GM18511 (cell line): ENCODE measurements around the gene BIRC6.
A peak's percentile ranks its signal among the peaks of the same experiment; 100 is the strongest.
"Not testable (repeated sequence)": the region's sequence is repeated elsewhere in the genome, so short reads cannot be mapped to it uniquely, and the experiment has no call there.

ENCODE experiments used
- ATAC-seq: cut with Tn5 transposase; IDR thresholded peaks from one replicate; pipeline ENCODE4 v1.9.1; 2021; ENCODE audit warnings: mild to moderate bottlenecking, moderate library complexity; ENCODE audit not compliant: unreplicated experiment

BIRC6 gene

DNA sequence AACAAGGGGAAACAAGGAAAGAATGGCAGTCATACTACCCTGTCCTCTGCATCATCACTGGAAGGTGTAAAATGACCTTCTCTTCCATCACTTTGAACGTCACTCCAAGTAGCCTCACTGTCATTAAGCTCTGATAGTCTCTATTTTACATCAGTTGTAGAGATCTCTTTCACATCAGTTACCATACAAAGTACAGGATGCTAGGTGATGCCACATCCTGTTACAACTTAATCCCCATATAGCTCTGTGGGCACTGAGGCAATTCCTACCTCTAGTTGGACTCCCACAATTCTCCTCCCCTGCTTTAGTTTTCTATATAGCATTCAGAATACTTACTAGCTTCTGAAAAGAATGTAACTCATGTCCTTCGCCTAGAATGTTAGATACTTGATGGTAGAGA lies 215.9 kb downstream of the BIRC6 start:
- no peak for ATAC-seq

DNA sequence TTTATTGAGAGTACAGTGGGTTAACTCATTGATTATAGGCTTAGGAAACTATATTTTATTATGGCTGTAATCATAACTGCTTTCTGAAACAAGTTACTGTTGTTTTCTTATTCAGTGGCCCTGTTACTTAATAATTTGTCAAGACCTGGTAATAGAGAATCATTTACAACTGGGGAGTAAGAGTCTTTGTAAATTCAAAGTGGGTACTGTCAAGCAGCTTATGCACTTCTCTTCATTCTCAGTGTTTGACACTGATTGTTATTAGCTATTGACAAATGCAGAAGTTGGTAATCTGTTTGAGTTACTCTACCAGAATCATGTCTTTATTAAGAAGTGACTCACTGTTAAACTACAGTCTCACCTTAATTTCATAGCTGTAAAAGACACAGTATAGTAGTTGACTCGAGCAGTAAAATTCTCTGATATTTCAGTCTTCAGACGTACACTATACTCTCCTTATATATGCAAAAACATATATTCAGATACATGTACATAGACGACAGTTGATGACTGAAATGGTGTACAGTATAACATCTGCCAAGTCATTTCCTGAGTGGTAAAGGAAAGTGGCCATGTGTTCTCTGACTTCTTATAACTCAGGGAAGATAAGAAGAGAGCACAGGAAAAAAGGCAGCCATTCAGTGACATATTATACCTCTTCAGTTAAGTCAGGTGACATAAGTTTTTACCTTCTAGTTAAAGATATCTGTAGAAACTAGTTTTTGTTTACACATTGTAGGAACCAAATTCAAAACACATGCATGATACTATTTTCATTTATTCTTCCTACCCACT lies 235.0 kb downstream of the BIRC6 start:
- ATAC-seq = peak; percentile 68

DNA sequence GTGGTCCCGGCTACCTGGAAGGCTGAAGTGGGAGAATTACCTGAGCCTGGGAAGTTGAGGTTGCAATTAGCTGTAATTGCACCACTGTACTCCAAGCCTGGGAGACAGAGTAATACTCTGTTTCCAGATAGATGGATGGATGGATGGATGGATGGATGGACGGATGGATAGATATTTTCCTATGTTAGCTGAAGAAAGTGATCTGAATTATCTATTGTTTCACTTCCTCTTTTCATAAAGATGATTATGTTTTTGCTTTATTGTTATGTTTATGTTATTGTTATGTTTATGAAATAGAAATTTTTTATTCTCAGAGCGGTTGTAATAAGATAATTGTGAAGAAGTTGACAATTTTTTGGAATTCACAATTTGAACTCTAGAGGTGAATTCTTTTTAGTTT lies 237.8 kb downstream of the BIRC6 start:
- no peak for ATAC-seq

DNA sequence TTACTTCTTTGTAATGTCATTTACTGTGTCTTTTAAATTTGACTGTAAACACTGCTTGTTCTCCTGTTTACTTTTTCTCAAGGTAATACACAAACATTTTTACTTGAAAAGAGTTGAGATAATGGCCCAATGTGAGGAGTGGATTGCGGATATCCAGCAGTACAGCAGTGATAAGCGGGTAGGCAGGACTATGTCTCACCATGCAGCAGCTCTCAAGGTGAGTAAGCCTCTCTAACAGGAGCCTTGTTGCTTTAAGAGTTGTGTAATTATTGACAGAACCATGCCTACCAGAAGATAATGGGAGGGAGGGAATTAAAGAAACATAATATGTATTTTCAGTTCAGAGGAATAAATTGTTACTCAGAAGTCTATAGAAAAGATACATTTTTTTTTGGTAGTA lies 254.5 kb downstream of the BIRC6 start:
- ATAC-seq = no peak

DNA sequence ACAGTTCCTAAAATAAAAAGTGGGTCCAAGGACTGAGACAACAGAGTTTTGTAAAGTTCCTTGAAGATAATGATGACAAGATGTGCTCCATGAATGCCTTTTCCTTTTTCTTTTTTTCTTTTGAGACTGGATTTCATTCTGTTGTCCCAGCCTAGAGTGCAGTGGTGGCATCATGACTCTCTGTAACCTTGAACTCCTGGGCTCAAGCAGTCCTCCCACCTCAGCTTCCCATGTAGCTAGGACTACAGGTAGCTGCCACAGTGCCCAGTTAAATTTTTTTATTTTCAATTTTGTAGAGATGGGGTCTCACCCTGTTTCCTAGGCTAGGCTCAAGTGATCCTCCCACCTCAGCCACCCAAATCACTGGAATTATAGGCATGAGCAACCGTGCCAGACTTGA lies 254.9 kb downstream of the BIRC6 start:
- no peak for ATAC-seq

DNA sequence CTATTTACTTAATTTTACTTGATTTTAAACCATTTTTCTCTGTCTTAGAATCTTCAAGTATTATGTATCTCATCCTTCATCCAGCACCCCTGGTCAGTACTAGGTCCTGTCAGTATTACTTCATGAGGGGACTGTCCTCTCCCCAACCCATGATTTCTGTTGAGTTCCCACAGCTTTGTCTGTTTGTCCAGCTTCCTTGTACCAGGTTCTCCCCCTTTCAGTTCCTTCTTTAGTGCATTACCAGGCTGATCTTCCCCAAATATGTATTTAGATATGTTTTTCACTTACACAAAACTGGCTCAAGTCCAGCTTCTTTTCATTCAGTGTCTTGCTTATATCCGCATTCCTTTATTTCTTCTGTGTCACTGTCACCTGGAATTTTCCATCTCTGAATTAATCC lies 257.3 kb downstream of the BIRC6 start:
- no peak for ATAC-seq

DNA sequence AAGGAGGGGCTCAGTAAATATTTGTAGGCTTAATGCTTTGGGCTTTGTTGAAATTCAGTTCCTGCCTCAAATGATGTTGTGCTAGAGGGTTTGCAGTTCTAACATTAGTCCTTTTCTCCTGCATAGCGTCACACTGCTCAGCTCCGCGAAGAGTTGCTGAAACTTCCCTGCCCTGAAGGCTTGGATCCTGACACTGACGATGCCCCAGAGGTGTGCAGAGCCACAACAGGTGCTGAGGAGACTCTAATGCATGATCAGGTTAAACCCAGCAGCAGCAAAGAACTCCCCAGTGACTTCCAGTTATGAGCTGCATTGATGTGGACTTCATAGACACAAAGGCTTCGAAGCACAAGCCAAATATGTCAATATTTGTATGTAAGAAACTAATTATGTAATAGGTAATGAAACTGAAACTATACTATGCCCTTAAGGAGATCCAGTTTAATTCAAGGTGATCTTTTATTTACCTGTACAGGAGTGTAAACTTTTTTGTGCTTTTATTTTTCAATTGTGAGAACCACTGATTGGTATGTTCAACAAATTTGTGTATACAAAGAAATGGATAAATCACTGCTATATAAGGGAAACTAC lies 260.9 kb downstream of the BIRC6 start:
- no peak for ATAC-seq

DNA sequence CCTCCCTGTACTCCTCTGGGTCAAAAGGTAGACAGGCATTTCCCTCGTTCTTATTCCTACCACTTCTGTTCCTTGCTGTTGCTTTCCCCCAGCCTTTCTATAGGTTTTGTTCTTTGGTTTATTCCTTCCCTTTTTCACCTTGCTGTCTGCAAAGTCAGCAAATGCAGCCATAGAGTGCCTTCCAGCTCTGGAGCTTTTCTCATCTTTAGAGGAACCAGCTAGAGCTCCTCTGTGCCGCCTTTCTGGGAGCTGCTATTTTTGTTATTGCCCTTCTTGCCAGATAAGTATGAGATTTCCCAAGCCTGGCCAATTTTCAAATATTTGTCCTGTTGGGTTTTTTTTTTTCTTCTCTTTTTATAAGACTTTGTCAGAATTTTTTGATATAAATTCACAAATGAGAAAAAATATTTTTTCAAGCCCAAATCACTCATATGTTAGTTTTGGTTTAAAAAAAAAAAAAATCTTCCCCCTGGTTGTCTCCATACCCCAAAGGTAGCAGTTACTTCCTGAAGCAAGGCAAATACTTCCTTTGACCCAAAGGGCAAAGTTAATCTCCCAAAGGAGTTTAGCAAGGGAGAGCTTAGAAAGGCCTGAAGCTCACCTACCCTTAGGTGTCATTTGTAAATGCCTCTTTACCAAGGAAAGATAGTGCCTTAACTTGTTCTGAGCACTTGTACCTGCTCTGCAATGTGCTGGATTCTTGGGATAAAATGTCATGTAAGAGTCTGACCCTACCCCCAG lies 265.9 kb downstream of the BIRC6 start:
- no peak for ATAC-seq

DNA sequence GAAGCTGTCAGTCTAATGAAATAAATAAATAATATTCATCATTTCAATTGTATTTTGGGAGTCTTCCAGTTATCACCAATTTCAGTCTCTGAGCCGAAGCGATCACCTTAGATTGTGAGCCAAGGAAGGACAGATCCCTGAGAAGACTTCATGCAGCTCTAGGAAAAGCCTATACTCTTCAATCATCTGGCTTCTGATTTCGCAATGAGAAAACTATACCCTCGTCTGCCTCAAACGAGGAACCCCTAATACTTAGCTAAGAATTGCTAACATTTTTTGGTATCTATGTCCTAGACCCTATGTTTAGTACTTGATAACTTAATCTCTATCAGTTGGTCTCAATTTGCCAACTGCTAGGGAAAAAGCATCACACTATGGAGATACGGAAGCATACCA lies 266.5 kb downstream of the BIRC6 start:
- ATAC-seq = no peak

DNA sequence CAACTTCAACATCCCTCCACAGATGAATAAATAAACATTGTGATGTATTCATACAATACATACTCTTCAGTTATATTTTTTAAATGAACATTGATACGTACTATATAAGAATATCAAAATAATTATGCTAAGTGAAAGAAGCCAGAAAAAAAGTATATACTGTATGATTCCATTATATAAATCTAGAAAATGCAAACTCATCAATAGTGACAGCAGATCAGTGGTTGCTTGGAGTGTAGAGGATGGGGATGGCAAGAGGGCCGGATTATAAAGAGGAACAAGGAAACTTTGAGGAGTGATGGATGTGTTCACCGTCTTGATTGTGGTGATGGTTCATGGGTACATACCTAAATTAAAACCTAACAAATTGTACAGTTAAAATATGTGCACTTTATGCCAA lies 268.0 kb downstream of the BIRC6 start:
- no peak for ATAC-seq

DNA sequence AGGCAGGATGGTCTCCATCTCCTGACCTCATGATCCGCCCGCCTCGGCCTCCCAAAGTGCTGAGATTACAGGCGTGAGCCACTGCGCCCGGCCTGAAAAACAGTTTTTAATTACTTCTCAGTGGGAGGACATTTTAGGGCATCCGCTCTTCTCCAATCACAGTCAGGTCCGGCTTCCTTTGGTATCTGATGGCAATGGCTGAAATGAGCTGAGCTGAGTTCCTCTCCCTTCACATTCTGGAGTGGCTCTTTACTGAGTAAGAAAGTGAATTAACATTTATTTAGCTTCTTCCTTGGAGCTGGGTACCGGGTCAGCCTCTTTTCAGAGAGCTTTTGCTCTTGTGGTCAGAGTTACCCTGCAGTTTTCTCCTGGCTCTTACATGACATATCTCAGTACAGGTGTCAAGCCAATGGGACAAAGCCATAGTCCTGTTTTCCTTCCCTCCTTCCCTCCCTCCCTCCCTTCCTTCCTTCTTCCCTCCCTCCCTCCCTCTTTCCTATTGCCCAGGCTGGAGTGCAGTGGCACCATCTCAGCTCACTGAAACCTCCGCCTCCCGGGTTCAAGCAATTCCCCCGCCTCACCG lies 269.9 kb downstream of the BIRC6 start:
- no peak for ATAC-seq

DNA sequence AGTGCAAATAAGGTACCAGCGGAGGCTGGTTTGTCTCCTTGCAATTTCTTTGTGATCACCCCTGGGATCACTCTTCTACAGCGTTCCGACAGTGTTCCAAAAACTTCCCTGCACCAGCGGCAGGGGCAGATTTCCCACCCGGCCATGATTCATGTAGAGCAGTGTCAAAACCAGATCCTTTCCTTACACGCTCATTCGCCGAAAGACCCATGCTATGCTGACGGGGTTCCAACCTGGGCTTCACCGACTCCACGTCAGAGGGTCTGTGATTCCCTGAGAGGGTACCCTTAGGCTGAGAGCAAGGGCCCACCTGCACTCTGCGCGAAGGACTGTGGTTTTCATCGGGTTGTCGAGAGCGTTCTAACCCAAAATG lies 270.6 kb downstream of the BIRC6 start:
- ATAC-seq = peak; percentile 47

DNA sequence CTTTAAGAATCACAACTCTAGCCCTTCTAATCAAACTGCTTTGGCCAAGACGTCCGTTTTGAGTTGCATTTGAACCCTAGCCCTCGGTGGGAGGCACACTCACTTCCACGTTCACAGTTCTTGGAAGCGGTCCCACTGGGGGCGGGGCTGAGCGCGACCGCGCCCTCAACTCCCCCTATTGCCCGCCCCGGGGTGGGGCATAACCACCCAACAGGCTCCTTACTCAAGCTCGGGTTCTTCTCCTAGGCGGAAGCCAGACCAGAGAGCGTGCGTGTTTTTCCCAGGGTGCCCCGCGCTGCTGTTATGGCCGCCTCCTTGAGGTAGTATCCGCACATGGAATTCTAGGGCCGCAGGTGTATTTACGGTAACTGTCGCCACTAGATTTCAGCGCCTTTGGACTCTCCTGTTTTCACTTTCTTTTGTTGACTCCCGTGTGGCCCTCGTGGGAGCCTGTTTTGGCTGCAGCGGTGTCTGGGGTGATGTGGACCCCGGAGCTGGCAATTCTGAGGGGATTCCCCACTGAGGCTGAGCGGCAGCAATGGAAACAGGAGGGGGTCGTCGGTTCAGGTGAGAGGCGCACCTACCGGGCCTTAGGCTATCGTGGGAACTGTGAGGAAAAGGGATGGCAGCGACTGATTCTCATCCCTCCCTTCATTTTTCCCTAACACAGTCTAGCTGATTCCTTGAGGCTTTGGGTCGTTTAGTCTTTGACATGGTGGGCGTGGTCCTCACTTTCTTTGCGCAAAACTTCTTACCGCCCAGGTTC lies 271.2 kb downstream of the BIRC6 start, which contains the start of gene TTC27:
Gene TTC27, plus strand, starts transcription at position 237 of the 766 bp plus-strand sequence. Its CDS starts 243 bp downstream, at position 480.
- ATAC-seq = peak; percentile 100

DNA sequence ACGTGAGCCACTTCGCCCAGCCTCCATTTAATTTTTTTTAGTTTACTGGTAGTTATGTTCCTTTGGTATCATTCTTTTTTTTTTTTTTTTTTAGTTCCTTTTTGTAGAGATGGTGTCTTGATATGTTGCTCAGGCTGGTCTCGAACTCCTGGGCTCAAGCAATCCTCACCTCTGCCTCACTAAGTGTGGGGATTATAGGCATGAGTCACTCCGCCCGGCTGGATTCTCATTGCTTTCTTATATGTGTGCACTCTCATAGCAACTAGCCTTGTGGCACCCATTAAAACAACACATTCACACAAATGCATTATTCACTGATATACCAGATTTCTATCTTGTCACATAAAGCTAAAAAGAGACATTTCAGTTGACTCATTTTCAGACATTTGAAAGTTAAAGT lies 275.3 kb downstream of the BIRC6 start:
- no peak for ATAC-seq

DNA sequence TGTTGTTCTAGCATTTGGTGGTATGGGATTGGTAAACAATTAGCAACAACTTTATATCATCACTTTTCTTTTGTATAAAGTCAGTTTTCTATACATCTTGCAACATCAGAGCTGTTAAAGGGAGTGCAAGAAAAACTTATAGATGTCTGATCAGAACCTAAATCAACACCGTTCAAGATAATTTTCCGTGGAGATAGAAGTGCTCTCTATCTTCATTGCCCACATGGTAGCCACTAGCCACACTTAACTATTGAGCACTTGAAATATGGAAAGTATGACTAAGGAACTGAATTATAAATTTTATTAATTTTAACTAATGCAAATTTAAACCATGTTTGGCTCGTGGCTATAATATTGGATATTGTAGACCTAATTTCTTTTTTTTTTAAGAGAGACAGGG lies 276.2 kb downstream of the BIRC6 start:
- ATAC-seq = no peak

DNA sequence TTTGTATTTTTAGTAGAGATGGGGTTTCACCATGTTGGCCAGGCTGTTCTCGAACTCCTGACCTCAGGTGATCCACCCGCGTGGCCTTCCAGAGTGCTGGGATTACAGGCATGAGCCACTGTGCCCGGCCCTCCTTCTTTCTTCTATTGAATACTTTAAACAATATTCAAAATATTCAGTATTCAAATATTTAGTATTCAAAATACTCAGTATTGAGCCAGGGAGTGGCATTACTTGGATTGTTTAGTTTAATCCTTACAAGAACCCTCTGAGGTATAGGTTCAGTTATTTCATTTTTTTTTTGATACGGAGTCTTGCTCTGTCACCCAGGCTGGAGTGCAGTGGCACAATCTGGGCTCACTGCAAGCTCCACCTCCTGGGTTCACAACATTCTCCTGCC lies 281.7 kb downstream of the BIRC6 start:
- not testable (repeated sequence) for ATAC-seq

DNA sequence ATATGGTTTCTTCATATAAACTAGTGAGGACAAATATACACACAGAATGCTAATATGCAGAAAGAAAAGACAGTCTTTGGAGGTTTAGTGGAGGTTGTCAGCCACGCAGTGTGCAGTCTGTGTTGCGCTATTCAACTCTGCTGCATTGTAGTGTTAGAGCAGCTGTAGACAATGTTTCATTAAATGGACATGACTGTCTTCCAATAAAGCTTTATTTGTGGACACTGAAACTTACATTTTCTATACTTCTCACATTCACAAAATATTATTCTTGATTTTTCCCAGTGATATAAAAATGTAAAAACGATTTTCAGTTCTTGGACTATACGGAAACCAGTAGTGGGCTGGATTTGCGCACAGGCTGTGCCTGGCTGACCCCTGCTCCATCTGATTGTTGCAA lies 284.4 kb downstream of the BIRC6 start:
- no peak for ATAC-seq

DNA sequence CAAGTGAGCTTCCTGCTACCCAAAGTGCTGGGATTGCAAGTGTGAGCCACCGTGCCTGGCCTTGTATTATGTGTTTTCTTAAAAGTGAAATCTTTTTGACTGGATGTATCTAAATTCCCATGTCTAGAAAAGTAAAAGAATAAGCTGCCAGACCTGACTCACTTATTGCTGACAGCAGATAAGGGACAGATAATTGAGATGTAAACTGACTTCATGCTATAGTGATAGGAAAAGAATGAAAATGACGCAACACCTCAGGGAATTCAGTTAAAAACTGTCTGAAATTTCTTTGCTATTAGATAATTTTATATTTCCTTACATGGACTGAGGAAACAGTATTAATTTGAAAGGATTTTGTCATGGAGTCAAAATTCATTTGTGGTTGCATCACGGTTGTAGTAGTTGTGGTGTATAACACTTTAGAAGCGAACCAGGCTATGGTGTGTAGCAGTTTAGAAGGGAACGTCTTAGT lies 290.4 kb downstream of the BIRC6 start:
- no peak for ATAC-seq

DNA sequence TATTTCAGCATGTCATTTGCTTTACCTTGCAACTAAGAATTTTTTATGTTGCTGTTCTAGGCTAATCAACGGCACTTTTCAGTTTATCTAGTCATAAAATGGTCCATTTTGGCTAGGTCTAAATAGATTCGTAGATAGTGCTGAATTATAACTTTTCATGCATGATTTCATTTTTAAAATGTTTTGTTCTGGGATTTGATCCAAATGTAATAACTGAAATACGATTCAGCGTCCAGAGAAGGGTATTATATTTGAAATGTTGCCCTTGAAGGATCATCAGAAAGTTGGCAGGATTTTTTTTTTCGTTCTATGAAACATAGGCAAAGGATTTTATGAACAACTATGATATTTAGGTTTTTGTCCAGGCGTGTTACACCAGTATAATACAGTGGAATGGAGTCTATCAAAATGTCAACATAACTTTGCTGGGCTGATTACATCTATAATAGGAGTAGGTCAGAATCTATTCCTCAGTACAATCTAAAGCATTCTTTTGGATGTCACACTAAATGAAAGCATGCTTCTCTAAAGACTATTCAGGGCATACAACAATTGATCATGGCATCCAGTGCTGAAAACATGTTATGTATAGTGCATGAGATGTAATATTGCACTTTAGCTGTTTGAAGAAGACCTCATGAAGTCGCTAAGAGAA lies 295.9 kb downstream of the BIRC6 start:
- ATAC-seq = no peak

DNA sequence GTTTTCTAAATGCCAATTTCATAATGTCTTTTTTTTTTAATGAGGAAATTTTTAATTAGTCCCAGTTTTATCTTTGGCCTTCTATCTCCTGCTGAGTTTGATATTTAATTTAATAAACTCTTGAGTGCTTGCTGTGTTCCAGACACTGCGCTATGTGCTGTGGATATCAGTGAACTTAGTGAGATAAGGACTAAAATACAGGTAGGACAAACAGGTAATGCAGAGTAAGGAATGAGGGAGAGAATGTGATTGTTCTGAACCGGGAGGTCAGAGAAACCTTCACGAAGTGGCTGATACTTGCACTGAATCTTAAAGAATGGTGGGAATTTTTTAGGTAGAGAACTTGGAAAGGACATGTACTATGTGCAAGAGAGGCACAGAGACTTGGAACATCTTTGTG lies 299.2 kb downstream of the BIRC6 start:
- no peak for ATAC-seq
